ELR (cell line): ENCODE data around the gene RGR.

Experiments
- DNase-seq: peaks from one replicate; pipeline ENCODE4 v3.0.0-alpha.2; 2015; ENCODE audit warnings: low read depth

Gene RGR

DNA sequence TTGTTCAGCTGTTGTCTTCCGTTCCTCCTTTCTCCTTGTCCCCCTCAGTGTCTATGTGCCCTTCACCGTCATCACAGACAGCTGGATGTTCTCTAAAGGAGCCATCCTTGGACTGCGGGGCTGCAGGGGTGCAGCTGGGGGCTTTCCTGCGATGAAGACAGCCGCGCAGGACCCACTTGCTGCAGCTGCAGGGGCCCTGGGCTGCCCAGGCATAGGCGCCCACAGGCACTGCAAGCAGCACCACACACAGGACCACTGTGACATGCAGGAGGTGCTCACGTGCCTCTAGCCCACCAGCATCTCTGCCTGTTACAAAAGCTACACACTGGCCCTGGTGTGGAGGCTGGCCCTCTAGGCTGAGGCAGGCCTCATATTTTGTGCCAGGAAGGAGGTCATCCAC lies 22.9 kb upstream of the RGR start:
- DNase-seq: no peak

DNA sequence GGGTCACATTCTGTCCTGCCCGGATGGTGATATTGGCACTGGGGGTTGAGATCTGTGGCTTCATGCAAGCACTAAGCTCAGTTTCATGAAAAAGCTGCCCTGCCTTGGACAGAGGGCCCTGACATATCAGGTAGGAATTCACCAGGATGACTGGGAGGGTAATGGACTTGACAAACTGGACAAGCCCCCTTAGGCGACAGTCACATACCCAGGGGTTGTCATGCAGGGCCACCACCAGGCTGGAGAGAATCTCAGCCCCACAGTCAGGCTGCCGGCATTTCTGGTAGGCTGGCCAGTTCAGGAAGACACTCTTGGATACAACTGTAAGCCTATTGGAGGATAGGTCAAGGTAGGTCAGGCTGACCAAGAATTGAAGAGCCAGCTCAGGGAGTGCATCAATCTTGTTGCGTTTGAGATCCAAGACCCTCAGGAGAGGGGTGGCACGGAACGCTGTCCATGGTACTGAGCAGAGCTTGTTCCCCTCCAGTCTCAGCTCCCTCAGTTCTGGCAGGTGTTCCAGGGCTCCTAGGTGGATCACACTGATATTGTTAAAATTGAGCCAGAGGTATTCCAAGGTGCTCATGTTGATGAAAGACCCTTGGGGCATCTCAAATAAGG lies 20.3 kb upstream of the RGR start:
- no peak for DNase-seq

DNA sequence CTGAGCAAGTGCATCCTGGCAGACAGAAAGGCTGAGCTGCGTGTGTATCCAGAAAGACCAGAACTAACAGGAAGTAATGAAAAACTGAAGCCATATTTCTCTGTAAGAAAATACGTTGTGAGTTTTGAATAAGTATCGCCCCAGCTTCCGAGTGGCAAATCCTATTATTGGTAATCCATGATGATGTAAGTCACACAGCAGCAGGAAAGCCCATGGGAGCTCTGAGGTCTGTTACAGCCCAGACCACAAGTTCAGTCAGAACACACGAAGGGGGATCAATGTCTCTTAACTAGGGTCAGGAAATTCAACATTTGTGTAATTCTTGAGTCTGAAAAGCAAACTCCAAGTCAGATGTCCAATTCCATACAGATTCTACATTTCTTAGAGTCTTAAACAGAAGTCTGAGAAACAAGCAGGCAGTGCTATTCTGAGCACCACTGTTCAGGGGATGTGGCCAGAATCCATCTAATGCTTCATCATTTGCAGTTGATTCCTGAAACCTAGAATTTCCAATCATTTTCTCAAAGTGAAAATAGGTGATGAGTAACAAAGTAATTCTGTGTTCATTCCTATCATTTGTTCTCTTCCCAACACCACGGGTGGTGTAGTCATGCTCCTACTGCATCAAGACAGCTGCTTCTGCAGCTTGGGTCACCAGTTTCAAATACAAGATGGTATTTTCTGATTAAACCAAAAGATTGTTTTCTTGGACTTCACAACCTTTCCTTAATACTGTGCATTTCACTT lies 19.3 kb upstream of the RGR start, which contains the start of gene LRIT2:
LRIT2 (minus strand) TSS at position 118 of the 747 bp plus-strand sequence; CDS start at position 94, 24 bp downstream.
- DNase-seq: no peak

DNA sequence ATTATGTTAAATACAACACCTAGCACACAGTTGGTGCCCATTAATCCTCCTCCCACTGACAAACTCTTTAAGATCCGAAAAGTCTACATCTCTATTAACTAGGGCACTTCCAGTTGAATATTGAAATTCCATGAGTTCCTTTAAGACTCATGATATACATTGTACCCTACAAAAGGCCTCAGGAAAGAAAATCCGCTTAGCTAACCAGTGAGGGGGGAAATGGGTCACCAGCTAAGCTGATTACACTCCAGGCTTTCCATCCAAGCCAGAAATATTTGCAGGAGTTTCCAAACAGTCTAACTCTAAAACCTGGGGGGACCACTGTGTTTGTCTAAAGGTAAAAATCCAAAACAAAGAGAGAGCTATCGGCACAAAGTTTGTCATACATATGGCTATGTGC lies 18.2 kb upstream of the RGR start:
- DNase-seq: no peak

DNA sequence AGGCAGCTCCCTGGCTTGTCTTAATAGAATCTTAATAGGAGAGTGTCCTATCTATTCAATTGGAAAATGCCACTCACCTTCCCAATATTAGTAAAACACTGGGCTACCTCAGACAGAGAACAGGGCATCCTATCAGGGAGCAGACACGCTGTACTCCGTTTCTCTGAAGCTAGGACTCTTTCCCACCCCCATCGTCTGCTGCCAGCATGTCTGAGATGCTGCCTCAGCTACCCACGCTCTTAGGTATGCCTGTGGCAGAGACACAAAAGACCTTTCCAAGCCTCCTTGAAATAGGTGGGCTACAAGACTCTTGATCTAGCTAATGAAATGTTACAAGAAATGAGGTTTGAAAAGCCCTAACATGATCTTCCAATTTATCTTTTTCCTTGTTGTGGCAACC lies 17.0 kb upstream of the RGR start:
- no peak for DNase-seq

DNA sequence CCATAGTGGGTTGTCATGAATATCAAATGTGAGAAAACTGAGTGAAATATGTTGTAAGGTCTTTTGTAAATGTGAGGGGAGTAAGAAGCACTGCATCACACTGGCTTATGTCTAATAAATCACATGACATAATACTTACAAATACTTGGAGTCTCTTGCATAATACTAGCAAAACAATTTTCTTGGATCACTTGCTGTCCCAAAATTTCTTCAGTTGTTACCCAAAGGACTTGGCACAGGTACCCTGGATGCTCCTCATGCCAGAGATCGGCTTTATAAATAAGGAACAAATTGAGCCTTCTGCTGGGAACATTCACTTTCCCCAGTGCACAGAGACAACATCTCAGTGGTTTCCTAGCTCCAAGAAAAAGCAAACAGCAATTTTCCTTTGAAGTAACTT lies 14.5 kb upstream of the RGR start:
- no peak for DNase-seq

DNA sequence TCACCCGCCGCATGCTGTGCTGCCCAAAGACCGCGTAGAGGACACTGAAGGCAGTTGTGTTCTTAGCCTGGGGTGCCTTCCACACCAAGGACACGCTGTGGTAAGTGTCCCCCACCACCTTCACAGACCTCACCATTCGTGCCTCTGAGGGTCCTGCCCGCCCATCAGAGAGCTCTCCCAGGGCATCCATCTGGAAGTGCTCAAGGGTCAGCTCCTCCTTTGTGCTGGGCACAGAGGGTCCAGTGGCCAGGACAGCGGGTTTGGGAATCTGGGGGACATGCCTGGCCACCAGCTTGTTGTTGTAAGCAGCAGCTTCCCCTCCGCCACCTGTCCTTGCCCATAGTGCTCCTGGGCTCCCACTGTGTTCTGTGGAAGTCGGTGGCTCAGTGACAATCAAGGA lies 12.5 kb upstream of the RGR start:
- no peak for DNase-seq

DNA sequence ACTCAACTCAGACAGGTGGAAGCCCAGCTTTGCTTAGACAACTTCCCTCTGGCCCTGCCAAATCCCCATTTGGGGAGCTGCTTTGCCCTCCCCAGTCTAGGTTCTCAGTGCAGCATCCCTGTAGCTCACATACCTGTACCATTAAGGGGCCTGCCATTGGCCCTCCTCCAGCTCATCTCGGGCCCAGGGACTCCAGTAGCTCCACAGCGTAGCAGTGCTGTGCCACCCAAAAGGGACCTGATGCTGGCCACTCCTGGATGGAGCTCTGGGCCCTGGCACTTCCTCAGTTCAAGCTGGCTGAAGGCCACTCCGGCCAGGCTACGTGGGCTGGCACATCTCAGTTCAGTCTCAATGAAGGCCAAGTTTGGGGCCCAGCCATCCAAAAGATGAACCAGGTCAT lies 10.9 kb upstream of the RGR start:
- DNase-seq: no peak

DNA sequence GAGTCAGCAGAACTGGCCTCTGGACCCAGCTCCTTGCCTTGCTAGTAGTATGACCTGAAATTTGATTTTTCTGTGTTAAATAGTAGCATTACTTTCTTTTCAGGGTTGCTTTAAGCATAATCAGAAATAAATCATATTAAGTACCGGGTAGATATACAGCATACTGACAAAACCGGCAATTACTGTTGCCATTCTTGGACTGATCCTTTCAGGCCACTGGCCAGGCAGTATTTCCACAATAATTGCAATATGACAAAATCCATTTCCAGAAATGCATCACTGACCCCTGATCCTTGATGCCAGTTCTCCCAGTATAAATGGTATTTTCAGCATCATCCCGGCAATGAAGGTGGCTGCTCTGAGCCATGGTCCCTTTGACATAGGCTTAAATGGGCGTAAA lies 10.4 kb upstream of the RGR start:
- DNase-seq: no peak

DNA sequence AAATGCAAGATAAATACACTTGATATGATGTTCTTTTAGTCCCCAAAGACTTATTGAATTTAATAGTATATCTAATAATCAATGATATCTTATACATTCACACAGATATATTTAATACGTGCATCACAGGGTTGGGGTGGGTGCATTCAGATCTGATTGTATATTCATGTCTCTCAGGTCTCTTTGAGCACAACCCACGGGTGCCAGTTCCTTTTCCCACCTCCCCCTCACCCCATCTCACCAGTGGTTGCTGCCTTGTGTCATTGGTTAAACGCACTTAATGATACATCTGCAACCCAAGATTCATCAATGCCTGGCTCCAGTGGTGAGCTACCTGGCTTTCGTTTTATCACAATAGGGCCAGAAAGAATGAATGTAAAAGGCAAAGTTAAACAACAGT lies 9.8 kb upstream of the RGR start:
- DNase-seq: no peak

DNA sequence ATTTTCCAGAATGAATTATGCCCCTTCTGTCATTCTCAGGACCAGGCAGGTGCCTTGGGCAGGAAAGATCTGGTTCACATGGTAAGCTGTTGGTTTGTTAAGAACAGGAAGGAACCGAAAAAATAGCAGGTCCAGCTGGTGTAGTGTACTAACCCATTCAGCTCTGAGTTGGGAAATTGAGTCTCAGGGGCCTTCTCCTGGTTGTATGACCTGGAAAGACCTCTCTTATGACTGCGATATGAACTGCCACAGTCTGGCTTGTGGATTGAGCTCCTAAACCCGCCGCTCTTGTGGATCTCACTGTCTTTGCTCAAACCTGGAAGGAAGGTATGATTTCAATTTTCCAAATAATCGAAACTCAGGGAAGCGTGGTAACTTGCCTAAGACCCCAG lies 8.1 kb upstream of the RGR start:
- DNase-seq: no peak

DNA sequence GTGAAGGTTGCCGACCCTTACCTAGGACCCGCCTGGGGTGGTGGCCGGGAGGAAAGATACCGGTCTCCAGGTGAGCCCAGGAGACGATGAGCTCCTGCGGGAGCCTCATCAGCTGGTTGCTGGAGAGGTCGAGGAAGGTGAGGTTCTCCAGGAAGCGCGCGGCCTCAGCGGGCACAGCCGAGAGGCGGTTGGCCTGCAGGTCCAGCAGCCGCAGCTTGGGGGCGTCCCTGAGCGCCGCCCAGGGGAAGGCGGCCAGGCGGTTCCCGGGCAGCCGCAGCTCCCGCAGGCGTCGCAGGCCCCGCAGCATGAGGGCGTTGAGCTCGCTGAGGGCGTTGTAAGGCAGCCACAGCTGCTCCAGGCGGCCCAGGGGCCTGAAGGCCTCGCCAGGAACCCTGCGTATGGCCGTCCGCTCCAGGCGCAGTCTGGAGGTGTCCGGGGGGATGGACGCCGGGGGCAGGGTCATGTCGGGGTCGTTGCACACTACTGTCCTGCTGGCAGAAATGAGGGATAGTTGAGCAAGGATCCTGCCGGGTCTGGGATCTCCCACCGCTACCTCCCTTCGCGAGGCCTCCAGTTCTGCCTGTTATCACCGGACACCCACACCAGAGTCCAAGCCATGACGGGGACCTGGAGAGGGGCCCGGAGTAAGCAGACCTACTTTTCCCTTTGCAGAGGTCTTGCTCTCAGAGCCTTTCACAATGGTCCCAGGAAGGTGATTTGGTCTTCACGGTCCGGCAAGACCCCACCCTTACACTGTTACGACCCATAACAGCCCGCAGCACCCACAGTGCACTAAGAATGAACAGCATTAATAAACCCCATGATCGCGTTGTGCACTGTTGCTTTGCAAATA lies 7.4 kb upstream of the RGR start:
- no peak for DNase-seq

DNA sequence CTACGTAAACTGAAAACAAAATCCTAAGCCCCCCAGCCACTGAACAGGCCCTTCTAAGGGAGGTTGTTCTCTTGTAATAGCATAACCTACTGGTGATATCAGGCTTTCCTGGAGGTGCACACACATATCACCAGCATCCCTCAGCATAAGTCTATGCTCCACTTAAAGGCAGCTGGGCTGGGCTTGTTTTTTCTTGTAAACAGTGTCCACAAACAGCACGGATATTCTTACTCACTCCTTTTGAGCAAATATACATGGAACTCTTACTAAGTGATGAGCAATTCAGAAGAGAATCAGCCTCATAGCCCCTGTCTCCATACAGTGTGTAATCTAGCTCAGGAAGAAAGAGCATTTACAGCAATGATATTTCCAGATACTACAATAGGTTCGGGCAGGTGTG lies 5.9 kb upstream of the RGR start:
- peak; percentile 3 for DNase-seq

DNA sequence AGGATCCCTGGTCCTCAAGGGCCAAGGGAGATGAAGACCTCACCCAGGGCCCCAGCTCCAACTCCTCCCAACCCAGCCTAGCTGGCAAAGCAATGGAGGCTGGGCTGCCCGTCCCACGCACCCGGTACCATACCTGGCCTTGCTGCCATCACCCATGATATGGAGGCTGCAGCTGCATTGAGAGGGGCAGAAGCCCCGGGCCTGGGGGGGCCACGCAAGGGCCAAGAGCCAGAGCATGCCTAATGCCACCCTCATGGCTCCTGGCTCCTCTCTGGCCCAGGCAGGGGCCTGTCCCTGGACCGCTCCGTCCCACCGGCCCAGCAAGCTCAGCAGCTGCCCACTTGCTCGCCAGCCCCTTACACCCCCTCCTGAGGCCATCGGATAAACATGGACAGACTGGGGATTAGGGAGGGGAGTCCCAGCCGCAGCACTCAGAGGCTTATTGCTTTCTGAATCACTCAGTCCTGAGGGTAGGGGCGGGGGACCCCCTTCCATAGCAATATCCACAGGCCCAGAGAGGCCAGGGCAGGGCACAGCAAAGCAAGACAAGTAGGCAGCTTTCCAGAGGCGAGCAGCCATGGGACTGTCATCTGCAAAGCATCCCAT lies 3.6 kb upstream of the RGR start, which contains the start of gene LRIT1:
LRIT1 (minus strand) TSS at position 362 of the 606 bp plus-strand sequence; CDS start at position 255, 107 bp downstream.
- DNase-seq: no peak

DNA sequence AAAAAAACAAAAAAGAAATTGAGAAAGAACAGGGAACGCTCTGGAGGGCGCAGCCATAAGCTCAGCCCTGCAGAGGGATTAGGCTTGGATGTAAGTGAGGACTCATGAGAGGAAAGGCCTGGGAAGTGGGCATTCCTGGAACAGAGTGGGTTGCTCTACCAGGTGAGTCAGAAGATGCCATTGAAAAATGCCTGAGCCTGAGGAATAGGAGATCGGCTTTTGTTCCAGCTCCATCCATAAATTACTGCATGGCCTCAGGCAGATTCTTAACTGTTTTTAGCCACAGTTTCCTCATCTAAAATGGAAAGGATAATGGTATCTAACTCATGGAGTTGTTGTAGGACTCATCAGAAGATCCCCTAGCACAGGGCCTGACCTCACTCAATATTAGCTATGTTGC lies 1.1 kb upstream of the RGR start:
- DNase-seq: no peak

DNA sequence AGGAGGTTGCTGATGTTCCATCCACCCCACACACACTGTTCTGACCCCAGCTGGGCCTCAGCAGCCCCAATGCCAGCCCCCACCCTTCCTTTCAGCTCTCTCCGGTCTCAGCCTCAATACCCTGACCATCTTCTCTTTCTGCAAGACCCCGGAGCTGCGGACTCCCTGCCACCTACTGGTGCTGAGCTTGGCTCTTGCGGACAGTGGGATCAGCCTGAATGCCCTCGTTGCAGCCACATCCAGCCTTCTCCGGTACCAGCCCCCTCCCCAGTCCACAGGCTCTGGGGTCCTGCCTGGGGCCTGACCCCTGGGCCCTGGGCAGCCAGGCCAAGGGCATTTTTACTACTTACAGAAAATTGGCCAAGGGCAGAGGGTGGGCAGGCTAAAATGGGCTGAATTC lies 2.6 kb downstream of the RGR start:
- no peak for DNase-seq

DNA sequence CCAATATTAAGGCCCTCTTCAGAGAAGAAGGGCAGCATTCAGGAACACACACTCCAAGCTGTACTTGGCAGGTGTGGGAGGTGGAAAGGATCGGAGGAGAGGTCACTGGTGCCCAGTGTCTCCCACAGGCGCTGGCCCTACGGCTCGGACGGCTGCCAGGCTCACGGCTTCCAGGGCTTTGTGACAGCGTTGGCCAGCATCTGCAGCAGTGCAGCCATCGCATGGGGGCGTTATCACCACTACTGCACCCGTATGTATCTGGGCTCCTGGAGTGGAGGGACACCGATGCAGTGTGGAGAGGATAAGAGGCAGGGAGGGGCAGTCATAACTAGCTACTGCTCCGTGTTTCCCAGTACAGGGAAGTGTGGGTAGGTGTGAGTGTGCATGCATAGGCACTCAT lies 3.9 kb downstream of the RGR start:
- DNase-seq: no peak

DNA sequence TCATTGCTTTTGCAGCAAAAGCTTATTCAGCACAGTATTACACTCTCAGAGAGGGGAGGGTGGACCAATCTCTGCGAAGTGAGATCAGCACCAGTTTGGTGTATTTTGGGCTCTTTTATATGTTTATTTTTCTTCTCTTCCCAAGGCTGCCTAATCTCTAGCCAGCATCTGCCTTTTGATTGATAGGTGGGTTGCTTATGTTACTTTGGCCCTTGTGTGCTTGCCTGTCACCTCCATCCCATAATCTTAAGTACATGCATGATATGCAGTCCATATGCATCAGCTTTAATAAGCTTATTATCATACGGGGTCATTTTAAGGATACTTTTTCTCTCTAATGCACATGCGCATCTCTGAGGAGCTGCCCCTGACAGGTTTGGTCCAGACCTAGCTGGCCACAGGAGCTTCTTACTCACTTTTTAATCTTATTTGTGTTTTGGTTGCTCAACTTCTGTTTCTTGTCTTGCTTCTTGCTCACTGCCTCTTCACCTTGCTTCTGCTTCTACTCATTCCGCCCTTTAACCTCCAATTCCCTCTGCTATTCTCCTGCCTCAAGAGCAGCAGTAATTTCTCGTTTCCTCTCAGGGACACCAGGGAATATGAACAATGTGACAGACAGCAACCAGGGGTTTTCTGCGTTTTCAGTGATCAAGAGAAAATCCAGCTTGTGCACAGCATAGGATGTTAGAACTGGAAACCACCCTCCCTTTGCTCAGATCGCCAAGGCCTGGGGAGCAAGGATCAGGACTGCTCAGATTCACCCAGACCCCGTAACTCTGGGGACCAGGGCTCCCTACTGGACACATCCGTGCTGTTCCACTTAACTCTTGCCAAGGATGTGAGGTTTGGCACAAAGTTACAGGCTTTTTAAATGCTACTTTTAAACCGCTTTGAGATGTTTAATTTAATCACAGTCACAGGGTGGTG lies 10.0 kb downstream of the RGR start:
- no peak for DNase-seq

DNA sequence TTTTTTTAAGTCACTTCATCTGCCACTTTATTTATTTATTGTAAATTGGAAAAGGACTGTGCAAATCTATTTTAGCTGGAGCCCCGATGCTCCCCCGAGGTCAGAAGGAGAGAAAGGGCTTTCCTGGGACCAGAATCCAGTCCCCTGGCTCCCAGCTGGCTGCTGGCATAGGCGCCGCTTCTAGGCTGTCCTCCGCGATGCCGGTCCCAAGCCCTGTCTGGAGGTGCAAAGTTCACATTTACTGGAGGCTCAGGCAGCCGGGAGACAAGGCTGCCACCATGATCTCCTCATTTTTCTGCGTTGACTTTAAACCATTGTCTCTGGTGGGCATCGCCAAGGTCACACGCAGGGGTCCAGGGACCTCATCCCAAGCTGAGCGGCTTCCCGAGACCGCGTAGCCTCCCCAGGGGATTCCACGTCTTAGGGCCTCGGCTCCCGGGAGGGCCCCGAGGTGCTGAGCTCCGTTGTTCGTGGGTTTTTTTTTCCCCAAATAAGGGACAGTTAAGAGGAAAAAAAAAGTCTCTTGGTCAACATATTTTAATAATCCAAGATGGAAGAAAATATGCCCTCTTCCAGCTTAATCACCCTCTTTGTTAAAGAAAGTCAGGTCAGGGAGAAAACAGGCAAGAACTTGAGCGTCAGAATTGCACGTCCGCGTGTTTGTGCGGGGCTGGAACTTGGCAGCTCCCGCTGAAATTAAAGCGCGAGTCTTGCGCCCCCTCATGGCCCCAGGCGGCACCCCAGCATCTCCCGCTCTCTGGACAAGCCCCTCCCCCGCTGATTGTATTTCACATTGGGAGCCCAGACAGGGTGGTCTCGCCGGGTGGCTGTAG lies 11.9 kb downstream of the RGR start:
- DNase-seq: peak; percentile 38

DNA sequence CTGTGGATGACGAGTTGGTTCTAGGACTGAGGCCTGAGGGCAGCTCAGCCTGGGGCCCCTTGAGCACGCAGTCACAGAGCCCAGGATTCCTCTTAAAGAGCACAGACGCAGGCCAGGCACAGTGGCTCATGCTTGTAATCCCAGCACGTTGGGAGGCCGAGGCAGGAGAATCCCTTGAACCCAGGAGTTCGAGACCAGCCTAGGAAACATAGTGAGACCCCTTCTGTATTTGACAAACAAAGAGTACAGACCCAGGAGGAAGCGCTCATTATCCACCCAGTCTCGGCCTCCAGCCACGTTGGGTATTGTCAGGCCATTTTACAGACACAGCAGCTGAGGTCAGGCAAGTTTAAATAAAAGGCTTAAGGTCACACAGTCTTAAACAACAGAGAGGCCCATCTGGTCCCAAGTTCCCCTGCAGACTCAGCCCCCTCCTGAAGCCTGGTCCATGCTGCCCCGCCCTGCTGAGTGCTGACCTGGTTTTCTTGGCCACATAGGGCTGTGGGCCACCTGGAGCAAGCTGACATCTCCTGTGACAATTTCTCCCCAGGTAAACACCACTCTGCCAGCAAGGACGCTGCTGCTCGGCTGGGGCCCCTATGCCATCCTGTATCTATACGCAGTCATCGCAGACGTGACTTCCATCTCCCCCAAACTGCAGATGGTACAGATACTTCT lies 12.6 kb downstream of the RGR start:
- no peak for DNase-seq
